ENCODE measurements around the gene KCNJ9.
"Not testable (repeated sequence)": the region's sequence is repeated elsewhere in the genome, so short reads cannot be mapped to it uniquely, and the experiment has no call there.

KCNJ9 gene

GRCh38 chr1:160126342-160126741 lies 45.0 kb downstream of the KCNJ9 start:
- DNase-seq (ENCODE audit: low spot score), result not testable (repeated sequence)

GRCh38 chr1:160127381-160127780 lies 46.0 kb downstream of the KCNJ9 start:
- DNase-seq (ENCODE audit: low spot score), result no peak

GRCh38 chr1:160127865-160128523 lies 46.7 kb downstream of the KCNJ9 start:
- no peak for DNase-seq (ENCODE audit: low spot score)

GRCh38 chr1:160128636-160129035 lies 47.3 kb downstream of the KCNJ9 start:
- no peak for DNase-seq (ENCODE audit: low spot score)

- DNase-seq (ENCODE audit: low spot score), result no peak
These were observed 47.7 kb downstream of the KCNJ9 start for GRCh38 chr1:160129046-160129445.

- DNase-seq (ENCODE audit: low spot score), result no peak
These were observed 48.2 kb downstream of the KCNJ9 start for GRCh38 chr1:160129558-160129957.

GRCh38 chr1:160129966-160130365 lies 48.6 kb downstream of the KCNJ9 start:
- no peak for DNase-seq (ENCODE audit: low spot score)

GRCh38 chr1:160130486-160130885 lies 49.1 kb downstream of the KCNJ9 start:
- no peak for DNase-seq (ENCODE audit: low spot score)

- DNase-seq (ENCODE audit: low spot score), result no peak
These were observed 49.6 kb downstream of the KCNJ9 start for GRCh38 chr1:160130939-160131338.

GRCh38 chr1:160131803-160132565 lies 50.6 kb downstream of the KCNJ9 start:
- DNase-seq (ENCODE audit: low spot score), result no peak

GRCh38 chr1:160133990-160134770 lies 52.8 kb downstream of the KCNJ9 start:
- no peak for DNase-seq (ENCODE audit: low spot score)

- no peak for DNase-seq (ENCODE audit: low spot score)
These were observed 53.6 kb downstream of the KCNJ9 start for GRCh38 chr1:160134791-160135572.

- no peak for DNase-seq (ENCODE audit: low spot score)
These were observed 55.0 kb downstream of the KCNJ9 start for GRCh38 chr1:160136121-160136925.

GRCh38 chr1:160136926-160137200 lies 55.5 kb downstream of the KCNJ9 start:
- no peak for DNase-seq (ENCODE audit: low spot score)

GRCh38 chr1:160137216-160137862 lies 56.0 kb downstream of the KCNJ9 start:
- DNase-seq (ENCODE audit: low spot score), result no peak

GRCh38 chr1:160139840-160140239 lies 58.5 kb downstream of the KCNJ9 start:
- DNase-seq (ENCODE audit: low spot score), result no peak

All from CD4-positive, alpha-beta T cell treated with Interleukin-15 for 4 hours (primary cell).